ENCODE results near the gene DDIT4.
"Not testable (repeated sequence)": the region's sequence is repeated elsewhere in the genome, so short reads cannot be mapped to it uniquely, and the experiment has no call there.

DDIT4 gene

GRCh38 chr10:72267819-72268399 lies 5.8 kb upstream of the DDIT4 start:
- FAIRE-seq: no peak

GRCh38 chr10:72268475-72269200 lies 5.1 kb upstream of the DDIT4 start:
- not testable (repeated sequence) for FAIRE-seq

GRCh38 chr10:72270607-72271281 lies 3.0 kb upstream of the DDIT4 start:
- FAIRE-seq: no peak

- no peak for FAIRE-seq
Measured at GRCh38 chr10:72272689-72273409, 875 bp upstream of the DDIT4 start.

- no peak for FAIRE-seq
Measured at GRCh38 chr10:72274213-72274729, 547 bp downstream of the DDIT4 start.

GRCh38 chr10:72274730-72275350 lies 1.1 kb downstream of the DDIT4 start:
- no peak for FAIRE-seq

GRCh38 chr10:72275351-72276012 lies 1.8 kb downstream of the DDIT4 start:
- no peak for FAIRE-seq

GRCh38 chr10:72276013-72276387 lies 2.3 kb downstream of the DDIT4 start:
- FAIRE-seq: no peak

- no peak for FAIRE-seq
Measured at GRCh38 chr10:72276421-72277339, 3.0 kb downstream of the DDIT4 start.

GRCh38 chr10:72277340-72277995 lies 3.7 kb downstream of the DDIT4 start:
- FAIRE-seq: no peak

GRCh38 chr10:72277996-72278667 lies 4.4 kb downstream of the DDIT4 start:
- no peak for FAIRE-seq

- no peak for FAIRE-seq
Measured at GRCh38 chr10:72278668-72279393, 5.1 kb downstream of the DDIT4 start.

GRCh38 chr10:72279587-72279986 lies 5.9 kb downstream of the DDIT4 start:
- FAIRE-seq: not testable (repeated sequence)

- no peak for FAIRE-seq
Measured at GRCh38 chr10:72283131-72283530, 9.4 kb downstream of the DDIT4 start.

- FAIRE-seq: no peak
Measured at GRCh38 chr10:72285972-72286521, 12.3 kb downstream of the DDIT4 start.

GRCh38 chr10:72291019-72291532 lies 17.4 kb downstream of the DDIT4 start:
- no peak for FAIRE-seq

- FAIRE-seq: no peak
Measured at GRCh38 chr10:72292223-72292691, 18.5 kb downstream of the DDIT4 start.

GRCh38 chr10:72295330-72295910 lies 21.7 kb downstream of the DDIT4 start:
- no peak for FAIRE-seq
